HG03521 (cell line): ENCODE measurements around the gene DBF4B.
"Not testable (repeated sequence)": the region's sequence is repeated elsewhere in the genome, so short reads cannot be mapped to it uniquely, and the experiment has no call there.

Experiments
- ATAC-seq: cut with Tn5 transposase; IDR thresholded peaks from one replicate; pipeline ENCODE4 v1.9.1; 2021; ENCODE audit warnings: mild to moderate bottlenecking, moderate library complexity; ENCODE audit not compliant: unreplicated experiment

The DBF4B gene, protein sequence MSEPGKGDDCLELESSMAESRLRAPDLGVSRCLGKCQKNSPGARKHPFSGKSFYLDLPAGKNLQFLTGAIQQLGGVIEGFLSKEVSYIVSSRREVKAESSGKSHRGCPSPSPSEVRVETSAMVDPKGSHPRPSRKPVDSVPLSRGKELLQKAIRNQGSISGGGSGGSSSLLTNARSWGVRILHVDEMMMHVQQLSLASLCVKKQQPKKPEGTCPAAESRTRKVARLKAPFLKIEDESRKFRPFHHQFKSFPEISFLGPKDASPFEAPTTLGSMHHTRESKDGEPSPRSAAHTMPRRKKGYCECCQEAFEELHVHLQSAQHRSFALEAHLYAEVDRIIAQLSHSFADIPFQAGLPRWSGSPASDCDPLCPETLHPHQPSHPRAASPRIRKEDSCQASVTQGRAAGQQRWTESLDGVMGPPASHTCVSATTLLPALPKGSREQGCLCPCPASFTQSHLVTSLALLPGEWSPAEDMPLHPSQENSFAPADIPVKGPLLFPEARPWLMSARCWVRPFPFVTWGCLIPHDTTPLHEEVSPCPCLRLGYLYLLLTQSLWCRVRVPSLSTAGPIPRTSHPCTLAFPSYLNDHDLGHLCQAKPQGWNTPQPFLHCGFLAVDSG

DNA sequence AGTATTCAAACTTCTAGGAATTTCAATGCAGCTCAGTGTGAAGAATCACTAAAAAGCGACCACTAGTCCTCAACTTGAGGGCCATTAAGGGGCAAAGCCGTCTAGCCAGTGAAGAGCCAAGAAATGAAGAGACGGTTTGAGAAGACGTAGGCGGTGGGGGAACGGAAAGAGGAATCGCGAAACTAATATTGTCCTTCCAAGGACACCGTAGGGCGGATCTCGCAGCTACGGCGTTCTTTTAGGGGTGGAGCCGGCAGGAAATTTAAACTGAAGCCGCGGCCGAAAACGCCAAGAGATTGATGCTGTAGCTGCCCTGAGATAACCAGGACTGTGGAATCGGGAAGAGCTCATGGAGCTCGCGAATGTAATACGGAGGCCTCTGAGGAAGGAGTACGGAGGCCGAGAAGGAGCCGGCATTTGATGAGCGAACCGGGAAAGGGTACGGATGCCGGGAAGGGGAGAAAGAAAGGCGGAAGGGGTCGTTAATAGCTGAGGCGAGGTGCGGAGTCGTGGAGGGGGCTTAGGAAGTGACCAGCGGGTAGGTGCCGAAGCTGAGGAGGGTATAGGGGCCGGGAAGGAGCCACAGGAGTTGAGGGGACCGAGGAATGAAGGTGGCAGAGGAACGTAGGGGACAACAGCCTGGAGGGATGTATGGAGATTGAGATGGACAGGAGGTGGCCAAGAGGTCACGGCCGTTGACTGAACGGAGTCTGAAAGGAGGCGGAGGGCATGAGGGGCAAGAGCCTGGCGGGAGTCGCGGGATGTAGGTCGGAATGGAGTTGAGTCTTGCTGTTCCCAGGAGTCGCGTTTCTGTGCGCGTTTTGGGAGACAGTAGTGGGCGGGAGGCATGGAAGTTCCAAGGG, at the start of gene DBF4B:
Gene DBF4B (plus strand): TSS at position 265 of the 863 bp plus-strand sequence. CDS start 156 bp downstream, at position 421.
- ATAC-seq: no peak

- ATAC-seq: no peak
Observed at GRCh38 chr17:44661835-44662234, 46.6 kb upstream of the DBF4B start.

DNA sequence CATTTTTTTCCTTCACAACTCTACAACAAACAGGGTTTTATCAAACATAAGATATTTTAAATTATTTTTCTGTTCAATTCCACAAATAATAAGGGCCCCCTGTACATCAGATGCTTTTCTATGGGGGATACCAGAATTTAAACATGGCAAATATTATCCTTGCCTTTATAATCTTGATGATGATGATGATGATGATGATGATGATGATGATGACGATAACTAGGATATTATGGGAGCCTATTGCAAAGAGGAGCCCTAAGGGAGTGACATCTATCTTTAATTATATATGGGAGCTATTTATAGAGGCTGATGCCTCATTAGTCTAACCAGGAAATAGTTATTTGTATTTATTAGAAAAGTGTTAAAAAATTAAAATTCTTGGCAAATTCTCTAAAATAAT, 45.4 kb upstream of the DBF4B start:
- no peak for ATAC-seq

GRCh38 chr17:44664867-44665266, 43.6 kb upstream of the DBF4B start:
- ATAC-seq: no peak

DNA sequence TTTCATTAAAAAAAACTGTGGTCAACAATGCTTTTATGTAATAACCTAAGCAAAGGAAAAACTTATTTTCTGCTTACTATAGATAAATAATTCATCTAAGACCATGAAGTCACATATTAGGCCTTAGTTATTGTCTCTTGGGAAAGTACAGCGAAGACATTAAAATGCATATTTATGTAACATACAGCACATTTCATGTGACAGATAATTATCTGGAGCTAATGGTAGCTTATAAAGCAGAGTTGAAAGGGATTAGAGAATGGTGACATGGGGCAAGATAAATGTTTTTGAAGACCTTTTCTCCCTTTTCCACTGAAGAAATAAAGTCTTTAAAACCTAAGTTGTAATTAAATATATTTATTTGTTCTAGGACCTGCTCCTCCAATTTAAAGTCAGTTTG, 42.5 kb upstream of the DBF4B start:
- ATAC-seq: no peak

DNA sequence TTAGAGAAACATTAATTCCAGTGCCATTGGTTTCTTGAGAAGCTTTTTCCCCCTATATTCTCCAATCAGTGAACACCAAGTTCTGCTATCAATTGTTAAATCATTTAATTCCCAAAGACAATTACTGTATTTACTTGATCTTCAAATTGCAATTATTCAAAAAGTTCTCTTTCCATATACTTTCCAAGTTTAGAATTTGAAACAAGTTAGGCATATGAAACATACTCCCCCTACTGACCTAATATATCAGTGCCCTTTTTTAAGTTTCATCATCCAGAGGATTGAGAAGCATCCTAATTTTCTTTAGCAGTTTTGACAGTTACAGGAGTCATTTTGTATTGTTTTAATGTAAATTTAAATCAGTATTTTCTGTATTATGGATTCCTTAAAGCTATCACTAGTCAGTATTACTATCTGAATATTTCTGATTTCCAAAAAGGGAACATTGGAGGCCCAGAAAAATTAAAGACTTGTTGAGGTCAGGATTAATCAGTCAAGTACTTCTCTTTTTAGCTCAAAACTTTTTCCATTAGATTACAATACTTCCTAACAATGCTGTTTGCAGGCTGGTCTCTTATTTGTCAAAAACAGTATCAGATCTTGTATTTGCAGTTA, 35.9 kb upstream of the DBF4B start:
- no peak for ATAC-seq

DNA sequence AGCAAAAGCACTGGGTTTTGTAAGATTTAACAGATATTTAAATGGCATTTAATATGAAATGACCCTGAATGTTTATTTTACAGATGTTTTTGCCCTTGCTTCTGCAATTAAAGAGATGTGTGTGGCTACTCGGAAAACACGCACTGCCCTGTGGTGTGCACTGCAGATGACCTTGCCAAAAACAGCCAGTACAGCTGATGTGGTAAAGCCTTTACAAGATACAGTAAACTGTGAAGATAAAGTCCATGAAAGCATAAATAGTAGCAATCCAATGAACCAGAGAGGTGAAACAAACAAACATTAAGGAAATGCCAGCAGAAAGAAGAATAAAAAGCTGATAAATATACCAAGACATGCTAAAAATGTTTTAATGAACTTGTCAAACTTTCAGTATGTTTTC, 34.6 kb upstream of the DBF4B start:
- ATAC-seq: no peak

GRCh38 chr17:44677136-44677535, 31.3 kb upstream of the DBF4B start:
- no peak for ATAC-seq

DNA sequence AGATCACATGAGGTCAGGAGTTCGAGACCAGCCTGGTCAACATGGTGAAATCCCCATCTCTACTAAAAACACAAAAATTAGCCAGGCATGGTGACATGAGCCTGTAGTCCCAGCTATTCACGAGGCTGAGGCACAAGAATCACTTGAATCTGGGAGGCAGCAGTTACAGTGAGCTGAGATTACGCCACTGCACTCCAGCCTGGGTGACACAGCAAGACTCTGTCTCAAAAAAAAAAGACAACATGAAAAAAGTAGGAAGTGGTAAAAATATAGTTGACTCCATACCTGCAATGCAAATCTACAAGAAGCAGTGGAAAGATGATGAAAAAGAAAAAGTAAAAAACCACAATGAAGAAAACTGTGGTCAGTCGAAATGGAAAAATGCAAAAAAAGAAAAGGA, 25.2 kb upstream of the DBF4B start:
- not testable (repeated sequence) for ATAC-seq

- no peak for ATAC-seq
Observed at GRCh38 chr17:44687756-44688155, 20.7 kb upstream of the DBF4B start.

- ATAC-seq: no peak
Observed at GRCh38 chr17:44688200-44688599, 20.3 kb upstream of the DBF4B start.

DNA sequence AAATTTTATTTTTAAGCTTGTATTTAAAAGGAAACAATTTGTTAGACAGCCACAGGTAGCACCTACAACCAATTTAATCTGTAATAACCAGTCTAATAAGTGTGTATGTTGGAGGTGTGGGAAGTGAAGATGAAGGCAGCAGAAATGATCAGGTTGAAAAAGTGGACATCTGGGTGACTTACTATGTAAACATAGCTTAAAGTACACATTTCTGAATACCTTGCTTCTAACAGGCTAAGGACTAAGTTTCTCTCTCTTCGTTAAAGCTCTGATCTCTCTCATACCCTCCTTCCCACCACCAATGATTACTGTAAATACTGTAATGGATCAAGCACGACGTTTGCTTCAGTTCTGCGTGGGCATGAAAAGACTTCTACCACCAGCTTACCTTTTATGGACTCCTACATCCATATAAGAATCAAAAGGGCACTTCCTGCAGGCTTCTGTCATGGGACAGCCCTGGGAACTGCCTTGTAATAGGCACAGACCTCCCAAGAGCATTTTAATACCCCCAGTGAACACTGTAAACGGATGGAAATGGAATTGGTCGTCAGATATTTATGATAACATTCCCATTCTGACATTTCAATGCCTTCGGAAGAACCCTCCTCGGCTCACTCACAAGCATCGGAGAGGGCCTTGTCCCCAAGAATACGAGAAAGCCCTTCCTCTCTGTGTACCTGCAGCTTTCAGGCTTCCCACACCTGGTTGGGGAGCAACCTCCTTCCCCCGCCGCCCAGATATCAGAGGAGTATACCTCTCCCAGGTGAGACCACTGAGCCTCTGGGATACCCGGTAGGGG, 19.6 kb upstream of the DBF4B start:
- no peak for ATAC-seq

DNA sequence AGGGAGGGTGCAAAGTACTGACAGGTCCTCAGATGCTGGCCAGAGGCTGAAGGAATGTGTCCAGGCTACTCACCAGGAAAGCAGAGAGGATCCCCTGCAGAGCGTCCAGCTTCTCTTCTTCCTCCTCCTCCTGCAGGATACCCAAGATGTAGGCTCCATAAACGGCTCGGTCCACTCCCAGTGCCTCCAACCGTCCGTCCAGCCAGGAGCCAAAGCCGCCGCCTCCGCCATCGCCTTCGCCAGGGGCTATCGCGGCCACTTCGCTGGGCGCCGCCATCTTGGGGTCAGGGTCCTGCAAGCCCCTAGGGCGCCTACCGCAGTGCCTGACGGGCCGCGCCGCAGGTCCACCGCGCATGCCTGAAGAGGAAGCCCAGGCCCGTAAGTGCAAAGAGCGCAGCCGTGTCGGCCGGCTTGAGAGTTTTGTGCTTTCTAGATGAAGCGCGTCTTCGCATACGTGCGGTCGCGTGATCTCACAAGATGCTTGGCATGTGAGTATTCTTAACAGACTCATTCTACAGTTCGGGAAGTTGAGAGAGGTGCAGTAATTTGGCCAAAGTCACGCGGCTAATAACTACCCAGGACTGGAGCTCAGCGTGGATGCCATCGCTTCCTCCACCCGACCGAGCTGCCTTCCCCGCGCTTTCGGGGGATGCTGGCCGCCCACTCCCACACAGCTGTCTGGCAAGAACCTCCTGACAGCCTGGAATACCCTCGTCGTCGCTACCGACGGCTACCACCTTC, 18.8 kb upstream of the DBF4B start, which contains the start of gene CCDC43:
Gene CCDC43 (minus strand): TSS at position 300 of the 741 bp plus-strand sequence. CDS start 23 bp downstream, at position 277.
- ATAC-seq: peak; percentile 83

DNA sequence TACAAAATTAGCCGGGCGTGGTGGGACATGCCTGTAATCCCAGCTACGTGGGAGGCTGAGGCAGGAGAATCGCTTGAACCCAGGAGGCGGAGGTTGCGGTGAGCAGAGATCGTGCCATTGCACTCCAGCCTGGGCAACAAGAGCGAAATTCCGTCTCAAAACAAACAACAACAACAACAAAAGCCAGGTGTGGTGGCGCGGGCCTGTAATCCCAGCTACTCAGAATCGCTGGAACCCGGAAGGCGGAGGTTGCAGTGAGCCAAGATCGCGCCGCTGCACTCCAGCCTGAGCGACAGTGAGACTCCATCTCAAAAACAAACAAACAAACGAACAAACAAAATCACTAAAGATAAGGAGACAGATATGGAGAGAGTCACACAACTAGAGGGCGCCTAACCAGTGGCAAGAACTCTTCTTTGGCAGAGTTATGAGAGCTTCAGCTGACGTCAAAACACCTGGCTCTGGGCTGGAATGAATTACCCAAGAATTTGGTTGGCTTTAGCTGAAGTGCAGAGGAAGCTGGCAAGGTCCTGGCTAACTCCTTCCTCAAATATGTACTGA, 17.6 kb upstream of the DBF4B start:
- ATAC-seq: not testable (repeated sequence)

- ATAC-seq: no peak
Observed at GRCh38 chr17:44693609-44694008, 14.9 kb upstream of the DBF4B start.

- ATAC-seq: not testable (repeated sequence)
Observed at GRCh38 chr17:44700288-44700687, 8.2 kb upstream of the DBF4B start.

- no peak for ATAC-seq
Observed at GRCh38 chr17:44707755-44708400, 587 bp upstream of the DBF4B start.

DNA sequence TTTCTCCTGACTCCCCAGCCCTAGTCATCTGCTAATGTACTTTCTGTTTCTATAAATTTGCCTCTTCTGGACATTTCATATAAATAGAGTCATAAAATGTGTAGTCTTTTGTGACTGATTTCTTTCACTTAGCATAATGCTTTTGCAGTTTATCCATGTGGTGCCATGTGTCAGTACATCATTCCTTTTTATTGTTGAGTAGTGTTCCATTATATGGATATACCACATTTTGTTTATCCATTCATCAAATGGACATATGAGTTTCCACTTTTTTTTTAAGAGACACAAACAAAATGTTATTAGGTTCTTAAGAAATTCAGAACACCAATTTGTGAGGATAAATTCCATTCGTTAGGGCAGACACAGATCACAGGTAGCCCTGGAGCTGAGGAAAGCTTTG, 11.0 kb downstream of the DBF4B start:
- ATAC-seq: no peak

- no peak for ATAC-seq
Observed at GRCh38 chr17:44722254-44722653, 13.8 kb downstream of the DBF4B start.
